Skin of body (tissue), 2 donors: ENCODE results near the gene COL9A2. TPM values are rescaled to one million over a fixed set of nuclear protein-coding genes. Genes with fewer than 3 reads are reported as not detected.

Experiments used
- DNase-seq: peaks from one replicate; lab custom pipeline; 2025; lab: John Stamatoyannopoulos, UW
- total RNA-seq: library from RNA; depleted of rRNA; stranded (reverse); fragments of >200 nt; gene quantifications from one replicate; pipeline ENCODE4 v1.2.3, GENCODE V29; 2014

The COL9A2 gene
- total RNA-seq, 1 donor from 2014 or later, result 4.9 TPM

DNA sequence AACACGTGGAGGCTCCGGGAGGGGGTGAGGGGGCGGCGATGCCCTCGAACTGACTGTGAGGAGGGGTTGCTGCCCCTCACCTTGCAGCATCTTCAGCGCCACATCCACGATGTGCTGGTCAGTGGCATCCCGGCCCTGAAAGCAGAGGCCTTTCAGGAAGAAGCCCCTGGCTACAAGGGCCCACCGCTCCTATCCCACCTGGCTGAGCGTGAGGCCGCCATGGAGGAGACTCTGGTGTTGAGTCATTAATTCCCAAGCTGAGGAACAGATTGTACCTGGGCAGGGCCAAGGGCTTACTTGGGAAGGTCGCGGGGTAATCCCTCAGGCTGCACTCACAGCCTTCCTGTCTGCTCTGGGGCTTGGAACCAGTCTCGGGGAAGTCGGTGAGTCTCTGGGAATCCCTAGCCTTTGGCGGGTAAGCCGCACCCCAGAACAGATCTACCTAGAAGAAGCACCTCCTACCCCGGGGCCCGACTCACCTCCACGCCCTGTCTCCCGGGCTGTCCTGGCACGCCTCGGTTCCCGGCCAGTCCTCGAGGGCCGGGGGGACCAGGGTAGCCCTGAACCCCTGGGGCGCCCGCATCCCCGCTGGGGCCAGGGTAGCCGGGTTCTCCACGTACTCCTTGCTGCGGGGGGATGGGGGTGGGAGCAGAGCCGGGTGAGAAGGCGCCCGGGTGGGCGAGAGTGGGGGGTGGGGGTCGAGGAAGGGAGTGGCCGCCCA is 13.9 kb downstream of the COL9A2 start:
- no peak for DNase-seq

GRCh38 chr1:40302475-40302874 is 14.6 kb downstream of the COL9A2 start:
- no peak for DNase-seq

DNA sequence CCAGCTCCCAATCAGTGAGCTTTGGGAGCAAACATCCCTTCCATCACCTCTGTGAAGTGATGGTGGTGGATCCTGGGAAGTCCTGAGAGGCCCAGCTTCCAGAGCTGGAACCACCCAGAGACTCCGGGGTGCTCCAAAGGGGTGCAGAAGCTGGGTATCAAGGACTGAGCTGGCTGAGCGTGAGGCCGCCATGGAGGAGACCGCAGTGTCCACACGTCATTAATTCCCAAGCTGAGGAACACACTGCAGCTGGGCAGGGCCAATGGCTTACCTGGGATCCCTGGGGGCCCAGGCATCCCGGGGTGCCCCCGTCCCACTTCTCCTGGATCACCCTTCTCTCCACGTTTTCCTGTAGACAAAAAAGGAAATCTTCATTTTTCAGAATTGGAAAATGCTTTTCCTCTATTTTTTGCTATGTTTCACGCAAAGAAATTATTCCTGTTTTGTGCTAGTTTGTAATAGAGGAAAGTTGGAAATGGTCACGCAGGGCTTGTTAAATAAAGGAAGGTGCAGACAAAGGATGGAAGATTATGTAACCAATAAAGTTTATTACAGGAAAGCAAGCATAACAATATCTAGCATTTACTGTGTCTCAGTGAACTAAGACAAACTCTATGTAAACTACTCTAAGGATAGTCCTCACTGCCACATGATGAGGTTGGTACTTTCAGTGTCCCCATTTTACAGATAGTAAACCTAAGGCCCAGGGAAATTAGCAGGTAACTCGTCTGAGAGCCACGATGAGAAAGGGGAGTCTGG is 15.4 kb downstream of the COL9A2 start:
- DNase-seq, result no peak

- DNase-seq, result no peak
Observed at GRCh38 chr1:40301066-40301465, 16.0 kb downstream of the COL9A2 start.

DNA sequence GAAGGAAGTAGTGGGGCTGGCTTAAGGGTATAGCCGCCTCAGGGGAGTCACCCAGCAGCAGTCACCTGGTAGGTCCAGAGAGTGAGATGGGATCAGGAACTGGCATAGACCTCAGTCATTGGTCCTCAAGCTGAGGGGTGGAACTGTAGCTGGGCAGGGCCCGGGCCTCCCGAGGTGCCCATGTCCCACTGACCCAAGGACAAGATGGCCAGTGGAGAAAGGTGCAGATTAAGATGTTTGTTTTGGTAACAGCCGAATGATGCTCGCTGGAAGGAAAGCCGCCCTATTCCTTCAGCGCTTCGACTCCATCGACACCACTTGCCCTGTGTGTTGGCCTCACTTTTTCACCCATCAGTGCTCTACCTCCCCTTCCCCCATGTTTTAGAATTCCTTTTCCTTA is 16.4 kb downstream of the COL9A2 start:
- DNase-seq, result no peak

- DNase-seq, result no peak
Observed at GRCh38 chr1:40300249-40300567, 16.9 kb downstream of the COL9A2 start.

DNA sequence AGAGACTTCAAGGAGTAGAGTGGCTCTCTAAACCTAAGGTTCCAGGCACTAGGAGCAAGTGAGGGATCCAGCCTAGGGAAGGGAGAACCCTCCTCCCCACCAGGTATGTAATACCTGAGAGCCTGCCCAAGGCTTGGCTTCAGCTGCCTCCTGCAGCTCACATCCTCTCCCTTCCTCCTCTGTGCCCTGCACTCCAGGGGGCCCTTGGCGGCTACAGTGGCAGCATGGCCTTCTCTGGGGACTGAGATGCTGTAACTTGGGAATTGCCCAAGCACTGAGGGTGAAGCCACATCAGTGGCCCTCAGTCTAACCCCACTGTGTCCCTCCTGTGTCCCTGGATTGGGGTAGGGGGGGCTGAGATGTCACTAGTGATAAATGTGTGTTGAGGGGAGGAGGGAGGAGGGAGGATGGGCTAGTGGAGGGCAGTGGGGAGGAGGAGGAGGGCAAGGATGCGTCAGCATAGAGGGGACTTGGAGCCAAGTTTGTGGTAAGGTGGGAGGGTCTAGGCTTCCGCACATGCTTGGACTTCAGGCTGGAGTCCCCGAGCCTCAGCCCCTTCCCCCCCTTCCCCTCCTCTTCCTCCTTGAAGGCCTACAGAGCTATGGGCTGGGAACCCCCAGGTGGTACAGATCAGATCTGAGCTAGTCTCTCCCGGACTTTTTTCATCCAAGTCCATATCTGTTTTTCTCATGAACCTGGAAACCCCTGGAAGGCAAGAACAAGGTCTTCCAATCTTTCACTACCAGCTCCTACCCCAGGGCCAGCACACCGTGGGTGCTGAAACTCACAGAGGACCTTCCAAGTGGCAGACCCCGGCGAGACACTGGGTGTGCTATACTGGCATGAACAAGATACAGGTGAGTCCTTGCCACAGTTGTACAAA is 17.5 kb downstream of the COL9A2 start:
- DNase-seq, result no peak

DNA sequence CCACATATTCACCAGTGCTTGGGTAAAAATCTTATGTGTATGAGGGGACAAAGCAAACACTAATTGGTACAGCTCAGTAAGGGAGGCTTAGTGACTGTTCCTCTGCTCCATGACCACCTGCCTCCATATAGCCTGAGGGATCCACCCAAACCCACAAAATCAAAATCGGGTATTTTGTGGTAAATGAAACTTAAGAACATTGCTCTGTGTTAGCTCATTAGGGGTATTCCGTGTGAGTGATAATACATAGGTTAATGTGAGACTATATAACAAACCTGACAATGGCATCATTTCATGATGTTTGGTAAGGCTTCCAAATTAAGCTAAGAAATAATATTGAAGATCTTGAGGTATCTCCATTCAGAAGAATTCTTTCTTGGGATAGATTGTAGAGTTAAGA is 25.8 kb downstream of the COL9A2 start:
- DNase-seq, result no peak

GRCh38 chr1:40281853-40282252 is 35.2 kb downstream of the COL9A2 start:
- no peak for DNase-seq

DNA sequence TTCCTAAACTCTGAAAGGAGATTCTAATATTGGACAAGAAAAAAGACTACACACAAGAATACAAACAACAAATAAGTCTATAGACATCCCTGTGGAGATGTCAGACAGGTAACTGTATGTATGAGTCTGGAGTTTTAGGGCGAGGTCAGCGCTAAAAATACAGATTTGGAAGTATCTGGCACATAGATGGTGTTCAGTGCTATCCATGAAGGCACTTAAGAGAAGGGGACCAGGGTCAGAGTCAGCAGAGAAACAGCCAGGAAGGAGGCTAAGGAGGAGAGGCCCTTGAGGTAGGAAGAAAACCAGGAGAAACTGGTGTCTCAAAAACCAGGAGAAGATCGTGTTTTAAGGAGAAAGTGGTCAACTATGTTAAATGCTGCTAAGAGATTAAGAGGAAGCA is 41.0 kb downstream of the COL9A2 start:
- no peak for DNase-seq

- DNase-seq, result no peak
Observed at GRCh38 chr1:40274331-40274730, 42.8 kb downstream of the COL9A2 start.

DNA sequence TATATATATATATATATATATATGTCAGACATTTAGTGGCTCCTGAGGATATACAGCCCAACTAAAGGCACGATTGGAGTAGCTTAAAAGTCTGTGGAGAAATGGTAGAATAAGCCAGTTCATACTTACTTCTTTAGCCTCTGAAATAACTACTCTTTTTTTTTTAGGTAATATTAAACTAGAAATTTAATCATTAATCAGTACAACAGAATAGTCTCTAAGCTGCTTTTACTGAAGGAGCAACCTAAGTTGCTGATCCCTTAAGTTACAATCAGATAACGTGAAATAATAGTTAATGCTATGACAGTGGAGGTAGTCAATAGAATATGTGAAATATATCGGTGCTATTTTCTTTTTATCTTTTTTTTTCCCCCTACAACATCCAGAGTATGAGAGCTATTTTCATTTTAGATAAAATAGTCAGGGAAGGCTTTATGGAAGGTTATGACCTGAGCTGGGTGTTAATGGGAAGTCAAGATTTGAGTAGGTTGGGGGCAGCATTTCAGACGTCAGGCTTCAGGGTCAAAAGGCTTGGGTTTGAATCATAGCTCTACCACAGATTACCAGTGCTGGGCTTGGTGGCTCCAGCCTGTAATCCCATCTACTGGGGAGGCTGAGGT is 43.4 kb downstream of the COL9A2 start:
- no peak for DNase-seq

- no peak for DNase-seq
Observed at GRCh38 chr1:40272653-40273213, 44.4 kb downstream of the COL9A2 start.

DNA sequence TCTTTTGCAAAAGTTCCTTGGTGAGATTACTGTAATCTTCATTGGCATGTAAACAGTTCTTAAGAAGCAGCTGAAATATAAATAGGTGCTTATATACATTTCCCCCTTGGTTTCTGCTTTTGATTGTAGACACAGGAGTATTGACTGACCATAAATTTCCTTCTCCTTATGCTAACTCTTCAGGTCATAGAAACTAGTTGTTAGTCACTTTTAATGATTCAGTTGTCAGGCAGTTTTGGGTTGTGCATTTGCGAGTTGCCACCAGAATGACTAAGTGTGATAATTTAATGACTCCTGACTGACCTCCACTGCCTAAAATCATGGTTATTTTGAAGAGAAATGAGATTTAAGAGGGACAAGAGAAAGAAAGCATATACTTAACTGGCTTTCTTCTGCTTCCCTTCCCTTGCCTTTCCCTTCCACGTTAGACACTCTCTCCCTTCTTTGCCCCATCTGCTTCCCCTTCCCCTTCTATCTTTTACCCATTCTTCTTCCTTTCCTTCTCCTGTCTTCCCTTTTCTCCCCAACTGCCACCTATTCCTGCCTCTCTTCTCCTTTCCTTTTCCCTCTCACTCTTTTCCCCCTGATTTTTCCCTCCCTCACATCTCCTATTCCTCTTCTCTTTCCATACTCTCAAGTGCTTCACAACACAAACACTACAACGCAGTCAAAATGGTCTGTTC is 46.8 kb downstream of the COL9A2 start:
- no peak for DNase-seq

GRCh38 chr1:40268211-40268610 is 48.9 kb downstream of the COL9A2 start:
- no peak for DNase-seq

DNA sequence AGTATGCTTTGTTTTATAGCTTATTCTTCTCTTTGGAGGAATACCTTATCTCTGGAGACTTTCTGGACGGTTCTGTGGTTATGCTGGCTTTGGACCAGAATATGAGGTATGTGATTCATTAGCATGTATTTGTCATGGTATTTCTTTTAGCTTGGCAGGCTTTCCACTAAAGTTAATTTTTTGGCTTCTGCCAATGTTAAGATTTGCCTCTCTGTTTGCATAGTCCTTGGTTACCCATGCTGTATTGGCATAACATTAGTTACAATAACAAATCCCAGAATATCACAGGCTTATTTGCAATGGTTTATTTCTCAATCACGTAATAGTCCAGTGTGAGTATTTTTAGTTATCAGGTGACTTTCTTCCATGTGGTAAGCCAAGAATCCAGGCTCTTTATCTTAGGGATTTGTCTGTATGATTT is 49.3 kb downstream of the COL9A2 start:
- DNase-seq, result no peak

- DNase-seq, result no peak
Observed at GRCh38 chr1:40266786-40267535, 50.1 kb downstream of the COL9A2 start.

- DNase-seq, result no peak
Observed at GRCh38 chr1:40265919-40266318, 51.2 kb downstream of the COL9A2 start.

DNA sequence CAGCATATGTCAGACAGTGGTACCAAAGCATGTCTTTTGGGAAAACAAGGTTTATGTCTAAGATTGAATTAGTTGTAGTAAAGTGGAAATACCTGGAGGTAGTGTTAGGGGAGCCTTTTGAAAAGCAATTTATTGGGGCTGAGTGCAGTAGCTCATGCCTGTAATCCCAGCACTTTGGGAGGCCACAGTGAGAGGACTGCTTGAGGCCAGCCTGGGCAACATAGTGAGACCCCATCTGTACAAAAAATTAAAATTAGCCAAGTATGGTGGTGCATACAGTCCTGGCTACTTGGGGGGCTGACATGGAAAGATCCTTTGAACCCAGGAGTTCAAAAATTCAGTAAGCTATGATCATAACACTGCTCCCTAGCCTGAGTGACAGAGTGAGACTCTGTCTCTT is 51.8 kb downstream of the COL9A2 start:
- DNase-seq, result no peak

- no peak for DNase-seq
Observed at GRCh38 chr1:40264354-40264781, 52.7 kb downstream of the COL9A2 start.
